Muscle of leg (tissue), 11 donors: Measurements from ENCODE around the gene CSTPP1. TPM values are rescaled to one million over a fixed set of nuclear protein-coding genes. Genes with fewer than 3 reads are reported as not detected.
A peak's percentile ranks its signal among the peaks of the same experiment; 100 is the strongest.

Experiments
- DNase-seq: peaks from one replicate; pipeline ENCODE4 v3.0.0; 2013
- H3K27ac ChIP-seq: one replicate; pipeline ENCODE4 v1.5.1; 2013; ENCODE audit warnings: mild to moderate bottlenecking, low read length, control low read depth
- H3K27me3 ChIP-seq: one replicate; pipeline ENCODE4 v1.6.1; 2013; ENCODE audit warnings: low read length; ENCODE audit not compliant: control insufficient read depth, insufficient read depth
- H3K36me3 ChIP-seq: one replicate; pipeline ENCODE4 v1.6.1; 2013; ENCODE audit warnings: low read length; ENCODE audit not compliant: control insufficient read depth, insufficient read depth
- H3K4me1 ChIP-seq: one replicate; pipeline ENCODE4 v1.6.1; 2013; ENCODE audit warnings: low read length; ENCODE audit not compliant: control insufficient read depth, insufficient read depth
- H3K4me3 ChIP-seq: one replicate; pipeline ENCODE4 v1.5.1; 2013; ENCODE audit warnings: low read length, control low read depth
- H3K9me3 ChIP-seq: replicated peaks from 2 replicates; pipeline ENCODE4 v1.6.1; 2013; ENCODE audit warnings: low read depth, low read length; ENCODE audit not compliant: control insufficient read depth
- WGBS: methylation state at CpG from one replicate; pipeline ENCODE4 v1.1.5; 2013; ENCODE audit warnings: missing lambda C conversion rate; ENCODE audit not compliant: insufficient coverage; 5-methylcytosine and 5-hydroxymethylcytosine counted together
- polyA plus RNA-seq, 8 donors: library from polyadenylated mRNA; unstranded; fragments of 120-200 nt; gene quantifications; one replicate each; pipeline versions ENCODE4 v1.2.1 to v1.2.3, GENCODE V29; 2013; ENCODE audit warnings: inconsistent platforms in 1 of 8, low replicate concordance in 1 of 8; ENCODE audit not compliant: insufficient read length in 8 of 8, insufficient read depth in 1 of 8
- total RNA-seq: library from RNA; stranded (reverse); fragments of 120-200 nt; gene quantifications from one replicate; pipeline ENCODE4 v1.2.4, GENCODE V29; 2013

CSTPP1 gene
- total and polyA plus RNA-seq, 9 donors = 14.1 to 23.9 (median 23.1) TPM

GRCh38 chr11:46894961-46895360 is 41.6 kb upstream of the CSTPP1 start:
- no peaks in the 10 kb centered on the region for H3K9me3 ChIP-seq
- no peak for DNase-seq
- no peak overlapping the region for H3K4me3 ChIP-seq
- H3K36me3 ChIP-seq = peaks cover 60% of the 10 kb centered on the region
- no peaks in the 10 kb centered on the region for H3K27me3 ChIP-seq
- WGBS = 87% methylated on average over 9 of the region's 10 CpGs
- H3K4me1 ChIP-seq = no peaks in the 10 kb centered on the region
- H3K27ac ChIP-seq = no peak overlapping the region

DNA sequence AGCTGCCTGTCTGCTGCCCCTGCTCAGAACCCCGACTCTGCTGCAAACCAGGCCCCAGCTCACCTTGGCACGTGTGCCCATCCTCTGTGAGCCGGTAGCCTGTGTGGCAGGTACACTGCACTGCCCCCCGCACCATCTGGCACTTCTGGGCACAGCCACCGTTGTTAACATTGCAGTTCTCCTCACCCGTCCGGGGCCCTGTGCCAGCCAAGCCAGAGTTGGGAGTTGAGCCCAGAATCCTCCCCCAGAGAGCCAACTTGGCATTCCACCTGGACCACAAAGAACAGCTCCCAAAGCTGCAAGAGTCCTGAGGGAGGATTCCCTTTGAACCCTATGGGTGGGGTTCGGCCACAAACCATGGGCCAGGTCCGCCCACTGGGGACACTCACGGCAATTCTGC is 40.7 kb upstream of the CSTPP1 start:
- H3K27ac ChIP-seq = no peak overlapping the region
- 80% methylated on average over 10 of the region's 10 CpGs for WGBS
- no peaks in the 10 kb centered on the region for H3K9me3 ChIP-seq
- no peaks in the 10 kb centered on the region for H3K4me1 ChIP-seq
- no peak overlapping the region for H3K4me3 ChIP-seq
- H3K27me3 ChIP-seq = no peaks in the 10 kb centered on the region
- no peak for DNase-seq
- peaks cover 63% of the 10 kb centered on the region for H3K36me3 ChIP-seq

- peaks cover 63% of the 10 kb centered on the region for H3K36me3 ChIP-seq
- no peaks in the 10 kb centered on the region for H3K9me3 ChIP-seq
- no peaks in the 10 kb centered on the region for H3K27me3 ChIP-seq
- DNase-seq = peak; percentile 27
- no peaks in the 10 kb centered on the region for H3K4me1 ChIP-seq
- no peak overlapping the region for H3K27ac ChIP-seq
- WGBS = 98% methylated on average over 8 of the region's 10 CpGs
- H3K4me3 ChIP-seq = no peak overlapping the region
These were observed 39.7 kb upstream of the CSTPP1 start for GRCh38 chr11:46896719-46897406.

- no peak for DNase-seq
- H3K4me1 ChIP-seq = peaks cover 8% of the 10 kb centered on the region
- no peaks in the 10 kb centered on the region for H3K9me3 ChIP-seq
- no peak overlapping the region for H3K27ac ChIP-seq
- H3K4me3 ChIP-seq = no peak overlapping the region
- 92% methylated on average over 15 of the region's 17 CpGs for WGBS
- H3K36me3 ChIP-seq = peaks cover 54% of the 10 kb centered on the region
- no peaks in the 10 kb centered on the region for H3K27me3 ChIP-seq
These were observed 38.0 kb upstream of the CSTPP1 start for GRCh38 chr11:46898396-46899095.

GRCh38 chr11:46899501-46900025 is 37.0 kb upstream of the CSTPP1 start:
- Histone ChIP-seq H3K9me3 (no peaks in the 10 kb centered on the region), H3K36me3 (peaks cover 47% of the 10 kb centered on the region), H3K27me3 (no peaks in the 10 kb centered on the region), H3K4me1 (peaks cover 15% of the 10 kb centered on the region), H3K27ac (no peak overlapping the region), H3K4me3 (no peak overlapping the region)
- no peak for DNase-seq
- 94% methylated on average over 10 of the region's 13 CpGs for WGBS

- no peak for DNase-seq
- WGBS = 95% methylated on average over 11 of the region's 13 CpGs
- H3K4me3 ChIP-seq = no peak overlapping the region
These were observed 36.3 kb upstream of the CSTPP1 start for GRCh38 chr11:46900091-46900746.

DNA sequence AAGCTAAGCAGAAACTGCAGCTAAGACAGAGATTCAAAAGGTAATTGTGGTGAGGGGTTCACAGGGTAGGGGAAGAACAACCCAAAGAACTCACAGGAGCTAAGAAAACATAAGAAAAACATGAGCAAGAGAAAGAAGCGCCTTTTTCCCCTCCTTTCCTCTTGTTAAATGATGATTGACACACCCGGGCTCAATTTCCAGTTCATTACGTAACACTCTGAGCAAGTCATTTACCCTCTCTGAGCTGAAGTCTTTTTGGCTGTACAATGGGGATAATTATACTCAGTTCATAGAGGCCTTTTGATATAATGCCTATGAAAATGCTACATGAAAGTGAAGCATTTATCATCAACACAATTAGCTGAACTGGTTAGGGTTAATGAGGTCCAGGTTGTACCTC is 35.4 kb upstream of the CSTPP1 start:
- no CpG with 5 or more reads among the region's 3 CpGs for WGBS
- Histone ChIP-seq H3K4me3 (no peak overlapping the region), H3K27ac (no peak overlapping the region), H3K27me3 (no peaks in the 10 kb centered on the region), H3K9me3 (no peaks in the 10 kb centered on the region), H3K4me1 (peaks cover 21% of the 10 kb centered on the region), H3K36me3 (peaks cover 32% of the 10 kb centered on the region)
- no peak for DNase-seq

More at GRCh38 chr11:46900091-46900746, 36.3 kb upstream of the CSTPP1 start:
- no peaks in the 10 kb centered on the region for H3K9me3 ChIP-seq
- H3K27me3 ChIP-seq = no peaks in the 10 kb centered on the region
- H3K27ac ChIP-seq = no peak overlapping the region
- peaks cover 19% of the 10 kb centered on the region for H3K4me1 ChIP-seq
- H3K36me3 ChIP-seq = peaks cover 40% of the 10 kb centered on the region

- DNase-seq = no peak
- Histone ChIP-seq H3K27ac (no peak overlapping the region), H3K27me3 (no peaks in the 10 kb centered on the region), H3K4me1 (peaks cover 30% of the 10 kb centered on the region), H3K4me3 (no peak overlapping the region), H3K9me3 (no peaks in the 10 kb centered on the region), H3K36me3 (peaks cover 23% of the 10 kb centered on the region)
- 100% methylated on average over 2 of the region's 6 CpGs for WGBS
These were observed 33.9 kb upstream of the CSTPP1 start for GRCh38 chr11:46902694-46903093.

GRCh38 chr11:46903846-46904245 is 32.7 kb upstream of the CSTPP1 start:
- H3K27me3 ChIP-seq = no peaks in the 10 kb centered on the region
- no peak overlapping the region for H3K4me3 ChIP-seq
- peak; percentile 85 for DNase-seq
- H3K36me3 ChIP-seq = peaks cover 16% of the 10 kb centered on the region
- no peaks in the 10 kb centered on the region for H3K9me3 ChIP-seq
- H3K4me1 ChIP-seq = peaks cover 30% of the 10 kb centered on the region
- WGBS = 75% methylated on average over 8 of the region's 10 CpGs
- H3K27ac ChIP-seq = peak overlapping the region; percentile 69

GRCh38 chr11:46905806-46906205 is 30.8 kb upstream of the CSTPP1 start:
- WGBS = 88% methylated on average over 2 of the region's 5 CpGs
- Histone ChIP-seq H3K27ac (no peak overlapping the region), H3K9me3 (no peaks in the 10 kb centered on the region), H3K4me1 (peaks cover 30% of the 10 kb centered on the region), H3K27me3 (no peaks in the 10 kb centered on the region), H3K36me3 (no peaks in the 10 kb centered on the region), H3K4me3 (no peak overlapping the region)
- no peak for DNase-seq
